ENCODE results near the gene GPRIN3.
"Not testable (repeated sequence)": the region's sequence is repeated elsewhere in the genome, so short reads cannot be mapped to it uniquely, and the experiment has no call there.

The GPRIN3 gene

DNA sequence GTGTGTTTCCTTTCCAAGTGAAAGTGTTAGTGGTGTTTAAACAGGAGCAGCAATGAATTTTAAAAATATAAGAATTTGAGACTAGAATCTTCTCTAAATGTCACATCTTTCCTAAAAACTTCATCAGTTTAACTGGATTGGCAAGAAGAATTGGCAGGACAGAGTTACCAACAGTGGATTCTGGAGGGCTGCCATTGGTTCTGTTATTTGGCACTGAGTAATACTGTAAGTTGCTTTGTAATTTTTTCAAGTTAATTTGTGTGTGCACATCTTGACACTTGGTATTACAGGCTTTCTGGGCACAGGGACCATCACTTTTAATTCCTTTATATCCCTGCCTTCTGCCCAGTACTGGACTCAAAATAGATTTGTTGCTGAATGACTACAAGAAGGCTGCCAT lies 4.5 kb upstream of the GPRIN3 start:
- no peak for DNase-seq (ENCODE audit: low read depth in 1 of 2, low spot score in 1 of 2)

DNA sequence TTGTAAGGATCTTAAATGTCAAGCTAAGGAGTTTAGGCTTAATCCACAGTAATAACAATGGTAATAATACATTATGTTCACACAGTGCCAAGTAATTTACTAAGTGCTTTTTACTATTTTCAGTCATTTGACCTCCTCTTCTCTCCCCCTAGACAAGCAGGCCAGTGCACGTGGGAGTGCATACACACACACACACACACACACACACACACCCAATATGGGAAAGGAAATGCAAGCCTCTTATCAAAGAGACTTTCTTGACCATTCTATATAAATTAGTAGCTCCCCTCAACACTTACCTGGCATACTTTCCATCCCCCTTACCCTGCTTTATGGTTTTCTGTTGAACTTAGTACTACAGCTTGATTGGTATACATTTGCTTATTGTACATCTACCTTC lies 3.8 kb upstream of the GPRIN3 start:
- DNase-seq (ENCODE audit: low read depth in 1 of 2, low spot score in 1 of 2): no peak

DNA sequence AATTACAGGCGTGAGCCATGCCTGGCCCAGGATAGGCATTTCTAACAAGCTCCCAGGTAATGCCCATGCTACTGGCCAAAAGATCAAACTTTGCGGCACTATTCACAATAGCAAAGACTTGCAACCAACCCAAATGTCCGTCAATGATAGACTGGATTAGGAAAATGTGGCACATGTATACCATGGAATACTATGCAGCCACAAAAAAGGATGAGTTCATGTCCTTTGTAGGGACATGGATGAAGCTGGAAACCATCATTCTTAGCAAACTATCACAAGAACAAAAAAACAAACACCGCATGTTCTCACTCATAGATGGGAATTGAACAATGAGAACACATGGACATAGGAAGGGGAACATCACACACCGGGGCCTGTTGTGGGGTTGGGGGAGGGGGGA lies 1.6 kb upstream of the GPRIN3 start:
- not testable (repeated sequence) for DNase-seq (ENCODE audit: low read depth in 1 of 2, low spot score in 1 of 2)

DNA sequence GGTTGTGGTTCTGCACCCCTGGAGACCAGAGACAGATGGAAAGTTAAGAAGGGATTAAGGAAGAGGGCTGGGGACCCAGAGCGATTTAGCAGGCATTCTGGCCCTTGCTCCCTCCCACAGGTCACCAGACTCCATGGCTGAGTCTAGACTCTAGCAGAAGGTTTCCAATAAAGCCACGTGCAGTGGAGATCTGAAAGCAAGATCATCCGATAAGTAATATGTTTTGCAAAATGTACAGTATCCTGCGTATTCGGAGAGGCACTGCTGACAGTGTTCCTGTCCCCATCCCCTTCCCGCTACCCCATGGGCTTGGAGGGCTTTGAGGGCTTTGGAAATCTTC lies 531 bp upstream of the GPRIN3 start:
- DNase-seq (ENCODE audit: low read depth in 1 of 2, low spot score in 1 of 2): no peak

DNA sequence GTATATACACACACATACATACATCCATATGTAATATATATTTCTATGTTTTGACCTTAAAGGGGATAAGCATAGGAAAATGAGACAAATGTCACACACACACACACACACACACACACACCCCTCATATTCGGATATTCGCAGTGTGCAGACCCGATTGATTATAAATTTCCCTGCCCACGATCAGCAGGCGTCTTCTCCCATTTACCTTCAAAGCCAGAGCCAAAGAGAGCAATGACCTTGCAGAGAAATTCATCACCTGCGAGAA lies 488 bp downstream of the GPRIN3 start:
- DNase-seq (ENCODE audit: low read depth in 1 of 2, low spot score in 1 of 2): no peak

DNA sequence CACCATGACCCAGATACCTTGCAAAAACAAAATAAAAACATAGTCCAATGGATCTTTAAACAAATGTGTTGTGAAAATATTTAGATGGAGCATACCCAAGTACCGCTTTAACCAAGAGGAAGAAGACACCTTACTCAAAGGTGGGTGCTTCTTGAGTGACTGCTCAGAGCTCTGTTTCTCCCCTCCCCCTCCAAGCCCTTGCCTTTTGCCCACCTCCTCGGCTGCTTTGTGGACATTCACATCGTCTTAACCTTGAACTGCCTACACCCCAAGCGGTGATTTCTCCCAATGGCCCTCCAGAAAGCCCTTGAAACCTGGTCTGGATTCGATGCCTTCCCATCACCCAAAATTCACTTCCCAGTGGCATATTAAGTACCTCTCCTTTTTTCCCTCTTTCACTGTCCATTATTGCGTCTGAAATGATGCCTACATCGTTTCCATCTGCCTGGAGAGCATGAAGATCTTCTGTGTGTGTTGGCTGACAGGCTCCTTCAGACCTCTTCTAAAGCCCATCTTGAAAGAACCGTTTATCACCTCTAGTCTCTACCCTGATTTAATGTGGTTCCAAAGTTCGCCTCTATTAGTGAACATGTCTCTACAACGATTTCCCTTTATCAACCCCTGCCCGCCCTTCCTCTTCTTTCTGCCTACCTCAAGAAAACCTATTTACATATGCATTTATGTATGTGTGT lies 968 bp downstream of the GPRIN3 start:
- no peak for DNase-seq (ENCODE audit: low read depth in 1 of 2, low spot score in 1 of 2)

DNA sequence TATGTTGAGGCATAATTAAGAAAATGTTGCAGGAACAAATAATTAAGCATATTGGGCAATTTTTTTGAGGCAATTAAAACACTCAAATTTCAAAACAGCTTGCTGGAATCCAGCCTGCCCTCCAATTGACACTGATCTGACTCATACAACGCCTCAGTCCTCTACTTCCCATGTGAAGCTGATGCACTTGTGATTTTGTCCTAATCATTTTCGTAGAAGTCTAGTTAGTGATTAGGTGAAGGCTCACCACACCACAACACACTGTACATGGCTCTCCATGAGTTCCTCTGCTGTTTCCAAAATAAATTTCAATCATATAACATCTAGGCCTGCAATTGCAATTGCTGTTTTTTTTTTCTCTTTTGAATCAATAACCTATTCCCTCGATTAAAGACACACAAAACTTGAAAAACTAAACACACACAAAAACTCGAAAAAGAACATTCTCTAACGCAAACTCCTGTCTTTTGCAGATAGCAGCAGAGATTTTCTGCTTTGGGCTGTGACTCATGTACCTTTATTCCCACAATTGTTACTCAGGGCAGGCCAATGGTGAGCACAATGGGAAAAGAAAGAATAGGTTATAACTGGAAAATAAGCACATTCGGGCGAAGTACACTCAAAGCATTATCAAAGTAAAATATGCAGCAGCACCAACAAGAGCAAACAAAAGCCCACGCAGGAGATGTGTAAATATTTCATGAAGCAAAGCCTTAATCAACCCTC lies 1.7 kb downstream of the GPRIN3 start:
- DNase-seq (ENCODE audit: low read depth in 1 of 2, low spot score in 1 of 2): no peak

DNA sequence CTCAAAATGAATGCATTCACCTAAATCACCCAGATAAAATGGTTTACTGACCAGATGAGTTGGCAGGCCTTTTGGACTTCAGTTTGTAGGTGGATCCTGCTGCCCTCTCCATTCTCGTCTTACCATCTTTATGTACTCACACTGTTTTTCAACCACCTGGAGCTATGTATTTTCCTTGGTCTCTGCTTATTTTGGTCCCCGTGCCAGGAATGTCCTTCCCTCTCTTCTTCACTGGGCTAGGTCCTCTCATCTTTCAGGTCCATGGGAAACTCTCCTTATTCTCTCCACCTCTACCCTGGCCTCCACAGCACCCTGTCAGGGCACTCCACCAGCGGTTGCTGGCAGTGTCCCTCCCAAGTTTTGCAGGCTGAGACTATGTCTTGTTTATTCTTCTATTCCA lies 2.6 kb downstream of the GPRIN3 start:
- no peak for DNase-seq (ENCODE audit: low read depth in 1 of 2, low spot score in 1 of 2)

DNA sequence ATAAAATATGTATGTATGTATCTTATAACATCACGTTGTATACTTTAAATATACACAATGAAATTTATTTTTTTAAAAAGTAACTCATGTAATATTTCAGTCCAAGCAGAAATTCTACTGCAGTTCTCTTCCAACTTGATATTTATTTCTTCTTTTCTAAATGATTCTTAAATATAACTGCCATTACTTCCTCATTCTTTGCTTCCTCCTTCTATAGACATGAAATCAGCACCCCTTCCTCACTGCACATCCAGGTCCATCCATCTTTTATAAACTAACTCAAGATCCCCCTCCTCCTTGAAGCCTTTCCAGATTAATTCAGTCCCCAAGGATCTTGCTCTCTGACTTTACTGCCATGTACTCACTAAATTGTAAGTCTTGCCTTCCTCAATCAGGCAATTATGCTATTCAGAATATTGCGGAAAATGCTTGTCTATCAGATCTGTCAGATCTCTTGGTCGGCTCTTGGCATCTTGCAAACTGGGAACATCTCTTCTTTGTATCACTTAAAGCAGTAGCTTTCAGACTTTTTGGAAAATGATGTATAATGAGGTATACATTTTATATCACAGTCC lies 3.7 kb downstream of the GPRIN3 start:
- DNase-seq (ENCODE audit: low read depth in 1 of 2, low spot score in 1 of 2): no peak

DNA sequence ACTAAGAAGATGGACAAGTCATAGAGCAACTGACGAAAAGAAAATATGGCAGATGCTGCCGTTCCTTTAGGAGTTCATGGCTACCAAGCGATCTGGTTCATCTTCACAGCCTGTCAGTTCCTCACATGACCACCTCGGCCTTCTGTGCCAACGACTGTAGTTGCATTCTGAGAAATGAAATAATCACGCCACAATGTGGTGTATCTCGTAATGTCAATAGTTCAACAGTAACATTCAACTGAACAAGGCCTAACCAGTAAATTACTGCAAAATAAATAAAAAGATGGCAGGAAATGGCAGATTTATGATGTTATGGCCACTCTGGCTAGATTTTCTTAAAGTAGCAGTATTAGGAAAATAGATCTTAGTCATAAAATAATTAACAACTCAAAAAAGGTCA lies 4.4 kb downstream of the GPRIN3 start:
- no peak for DNase-seq (ENCODE audit: low read depth in 1 of 2, low spot score in 1 of 2)

DNA sequence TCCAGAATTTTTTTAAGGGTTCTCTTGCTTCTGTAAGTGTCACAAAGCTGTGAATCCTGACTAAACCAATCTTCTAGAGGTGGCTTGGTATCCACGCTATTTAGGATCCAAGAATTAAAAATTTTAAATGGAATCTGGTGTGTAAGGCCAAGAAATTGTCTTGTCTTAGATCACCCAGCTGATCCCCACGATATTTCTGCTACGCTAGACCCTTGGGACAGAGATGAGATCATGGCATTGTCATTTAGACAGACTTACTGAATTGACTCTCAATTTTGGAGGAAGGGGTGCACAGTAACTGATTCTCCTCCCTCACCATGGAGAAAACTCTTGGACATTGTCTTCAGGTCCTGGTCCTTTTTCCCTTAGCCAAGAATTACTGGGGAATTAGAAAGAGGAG lies 5.7 kb downstream of the GPRIN3 start:
- DNase-seq (ENCODE audit: low read depth in 1 of 2, low spot score in 1 of 2): no peak

DNA sequence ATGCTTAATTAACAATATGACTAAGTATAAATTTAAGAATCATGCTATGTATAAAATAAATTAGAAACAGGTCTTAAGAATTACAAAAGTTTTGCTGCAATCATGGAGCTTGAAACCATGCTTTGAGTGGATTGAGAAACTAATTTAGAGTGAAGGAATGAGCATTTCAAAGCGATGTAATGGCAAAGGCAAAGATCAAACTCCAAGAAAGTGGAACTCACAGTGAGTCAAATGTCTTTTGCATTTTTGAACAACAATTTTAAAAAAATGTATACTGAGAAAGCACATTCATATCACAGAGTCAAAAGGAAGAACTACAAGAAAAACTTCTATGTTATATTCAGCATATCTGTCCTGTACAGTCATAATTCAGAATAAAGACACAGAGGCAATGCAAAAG lies 6.6 kb downstream of the GPRIN3 start:
- DNase-seq (ENCODE audit: low read depth in 1 of 2, low spot score in 1 of 2): no peak

DNA sequence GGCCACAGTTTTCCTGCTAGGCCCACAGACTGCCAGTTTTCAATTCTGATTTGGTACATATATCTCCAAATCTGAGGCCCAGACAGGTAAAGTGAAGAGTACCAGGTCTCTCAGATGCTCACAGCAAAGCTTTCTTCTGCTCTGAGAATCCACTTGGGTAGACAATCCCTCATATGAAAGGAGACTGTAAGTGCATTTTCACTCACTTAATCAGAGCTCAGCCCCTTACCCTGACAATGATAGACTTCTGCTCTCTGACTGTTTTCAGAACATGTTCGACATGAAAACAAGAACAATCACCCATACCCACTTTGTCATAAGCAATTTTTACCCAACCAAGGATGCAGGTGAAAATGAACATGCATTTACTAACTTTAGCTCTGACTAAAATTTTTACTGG lies 7.1 kb downstream of the GPRIN3 start:
- DNase-seq (ENCODE audit: low read depth in 1 of 2, low spot score in 1 of 2): no peak

DNA sequence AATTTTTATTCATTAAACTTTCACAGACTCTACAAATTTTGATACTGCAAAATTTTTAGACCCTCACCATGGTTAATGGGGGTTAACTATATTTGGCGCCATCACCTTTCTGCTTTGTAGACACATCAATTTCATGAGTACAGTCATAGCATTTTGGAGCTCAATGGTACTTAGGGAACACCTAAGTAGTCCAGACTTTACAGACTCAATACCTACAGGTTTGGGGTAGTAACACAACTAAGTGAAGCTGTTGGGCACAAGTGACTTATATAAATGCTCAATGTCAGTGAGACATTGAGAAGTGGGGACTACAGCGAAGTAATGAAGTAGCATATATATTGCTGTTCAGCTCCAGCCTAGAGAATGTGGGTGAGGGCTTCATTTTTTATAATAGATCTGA lies 7.5 kb downstream of the GPRIN3 start:
- no peak for DNase-seq (ENCODE audit: low read depth in 1 of 2, low spot score in 1 of 2)

DNA sequence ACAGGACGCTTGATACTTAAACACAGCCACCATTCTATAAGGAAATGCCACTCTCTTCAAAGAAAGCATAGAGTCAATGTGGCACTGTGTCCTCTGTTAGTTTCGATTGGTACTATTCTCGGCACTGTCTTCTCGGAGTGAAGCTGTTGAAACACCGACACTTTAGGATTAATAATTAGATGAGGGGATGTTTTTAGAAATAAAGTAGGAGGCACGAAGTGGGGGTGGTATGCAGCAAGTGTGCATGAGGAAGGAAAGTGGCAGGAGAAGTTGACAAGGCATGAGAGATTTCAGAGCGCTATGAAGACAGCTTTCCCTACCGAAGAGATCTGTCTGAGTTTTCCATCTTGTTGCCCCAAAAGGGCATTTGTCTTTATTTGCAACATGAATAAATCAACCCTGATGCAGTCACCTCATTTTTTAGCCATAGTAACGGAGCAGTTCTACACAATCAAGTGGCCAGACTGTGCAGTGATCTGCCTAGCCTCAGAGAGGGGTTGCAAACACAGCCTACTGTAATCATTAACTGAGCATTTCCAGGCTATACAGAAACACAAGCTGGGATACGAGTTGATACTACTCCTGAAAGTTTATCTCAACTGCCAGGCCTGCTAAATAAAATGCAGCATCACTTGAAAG lies 8.3 kb downstream of the GPRIN3 start:
- no peak for DNase-seq (ENCODE audit: low read depth in 1 of 2, low spot score in 1 of 2)

DNA sequence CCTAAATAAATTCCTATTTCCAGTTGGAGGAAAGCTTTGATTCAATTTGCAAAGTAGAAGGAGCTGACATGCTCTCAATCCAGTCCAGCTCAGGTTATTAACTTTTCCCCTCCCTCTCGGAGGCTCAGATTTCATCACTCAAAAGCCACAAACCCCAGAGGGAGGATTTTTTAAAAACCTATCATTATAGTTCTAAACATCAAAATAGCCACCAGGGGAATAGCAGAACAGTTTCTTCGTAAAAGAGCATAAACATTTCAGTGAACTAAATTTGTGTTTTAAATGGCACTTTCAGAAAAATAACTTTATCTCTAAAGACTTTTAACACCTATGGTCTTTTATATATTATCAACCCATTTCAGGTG lies 8.8 kb downstream of the GPRIN3 start:
- no peak for DNase-seq (ENCODE audit: low read depth in 1 of 2, low spot score in 1 of 2)

DNA sequence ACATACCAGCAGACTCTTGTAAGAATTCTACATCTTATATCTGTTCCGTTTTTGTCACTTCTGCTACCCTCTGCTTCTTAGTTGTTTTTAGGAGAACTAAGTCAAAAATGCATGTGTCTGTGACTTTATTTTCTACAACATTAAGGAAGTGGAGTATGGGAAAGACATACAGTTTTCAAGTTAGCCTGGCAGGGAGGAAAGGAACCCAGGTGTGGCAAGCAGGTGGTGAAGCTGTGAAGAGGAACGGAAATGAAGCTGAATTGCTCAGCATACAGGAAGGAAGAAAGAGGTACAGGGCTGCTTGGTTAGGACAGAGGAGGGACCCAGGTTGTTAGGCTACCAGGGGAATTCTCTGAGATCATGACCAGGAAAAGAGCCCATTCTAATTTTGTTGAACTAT lies 9.4 kb downstream of the GPRIN3 start:
- DNase-seq (ENCODE audit: low read depth in 1 of 2, low spot score in 1 of 2): no peak

DNA sequence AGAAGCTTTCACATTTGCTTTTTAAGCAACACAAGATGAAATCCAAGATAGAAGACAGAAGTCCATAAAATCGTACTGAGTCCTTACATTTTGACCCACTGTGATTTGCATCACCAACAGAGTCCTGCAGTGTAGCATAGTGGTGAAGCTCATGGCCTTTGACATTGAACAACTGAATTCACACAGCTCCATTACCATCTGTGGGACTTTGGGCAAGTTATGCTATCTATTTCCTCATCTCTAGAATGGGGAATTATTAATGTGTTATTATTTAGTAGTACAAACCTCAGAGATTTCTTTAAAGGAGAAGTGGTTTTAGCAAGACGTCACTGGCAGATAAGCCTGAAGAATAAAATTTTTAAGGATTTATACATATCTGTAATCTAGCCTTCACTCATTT lies 10.7 kb downstream of the GPRIN3 start:
- no peak for DNase-seq (ENCODE audit: low read depth in 1 of 2, low spot score in 1 of 2)

DNA sequence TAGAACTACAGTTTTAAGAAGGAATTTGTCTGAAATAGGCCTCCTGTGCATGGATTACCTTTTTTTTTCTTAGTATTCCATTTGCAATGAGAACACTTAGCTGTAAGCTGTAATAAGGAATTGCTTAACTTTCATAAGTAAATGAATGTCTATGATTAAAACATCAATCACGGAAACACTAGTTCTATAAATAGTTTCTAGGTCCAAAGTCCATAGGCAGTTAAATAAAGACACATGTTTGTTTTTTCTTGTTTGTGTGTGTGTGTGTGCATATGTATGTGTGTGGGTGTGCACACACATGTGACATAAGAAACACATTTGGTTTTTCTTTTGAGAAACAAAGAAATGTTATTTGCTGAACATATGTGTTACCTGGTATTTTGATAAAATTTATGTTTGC lies 11.2 kb downstream of the GPRIN3 start:
- no peak for DNase-seq (ENCODE audit: low read depth in 1 of 2, low spot score in 1 of 2)

DNA sequence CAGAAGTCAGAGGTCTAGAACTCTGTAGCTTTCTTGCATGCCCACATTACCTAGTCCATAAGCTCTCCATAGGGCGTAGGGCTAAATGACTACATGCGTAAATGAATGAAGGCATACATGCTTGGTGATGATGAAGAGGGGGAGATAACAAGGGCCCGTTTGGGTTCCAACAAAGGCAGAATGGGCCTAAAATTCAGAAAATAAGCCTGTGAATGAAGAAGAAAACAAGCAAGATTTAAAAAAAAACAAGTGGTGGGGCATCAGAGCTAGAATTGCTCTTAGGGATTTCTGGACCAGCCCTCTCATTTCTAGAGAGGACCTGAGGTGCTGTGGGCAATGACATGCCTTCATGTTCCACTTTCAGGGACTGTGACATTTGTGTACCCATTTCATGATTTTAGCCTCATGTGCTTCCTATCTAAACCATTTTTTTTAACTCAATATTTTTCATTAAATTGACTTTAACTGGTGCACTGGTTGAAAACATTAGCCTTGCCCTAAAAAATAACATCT lies 12.1 kb downstream of the GPRIN3 start:
- no peak for DNase-seq (ENCODE audit: low read depth in 1 of 2, low spot score in 1 of 2)

DNA sequence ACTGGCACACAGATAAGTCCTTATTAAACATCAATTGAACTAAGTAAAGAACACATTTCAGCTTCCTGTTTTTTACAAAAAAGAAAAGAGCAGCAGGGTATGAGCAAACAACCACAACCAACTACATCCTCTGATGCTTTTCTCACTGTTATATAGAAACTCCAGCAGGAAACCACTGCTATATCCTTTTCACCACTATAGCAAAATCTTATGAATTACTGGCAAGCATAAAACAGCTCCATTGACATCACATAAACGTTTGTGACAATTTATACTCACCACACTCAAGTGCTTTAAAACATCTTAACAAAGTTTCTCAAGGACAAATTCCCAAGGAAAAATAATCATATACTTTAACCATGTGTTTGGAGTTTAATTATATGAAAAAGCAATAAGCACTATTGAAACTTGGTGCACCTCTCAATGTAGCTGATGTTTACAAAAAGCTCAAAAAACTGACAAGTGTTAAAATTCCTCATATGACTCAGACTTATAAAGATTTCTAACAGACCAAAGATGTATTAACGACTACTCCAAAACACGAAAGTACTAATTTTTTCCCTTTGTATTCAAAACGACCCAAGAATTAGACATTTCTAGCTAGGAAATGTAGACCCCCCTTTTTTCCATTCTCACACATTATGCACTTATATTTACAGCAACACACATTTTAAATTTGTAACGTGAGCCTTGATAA lies 12.9 kb downstream of the GPRIN3 start:
- no peak for DNase-seq (ENCODE audit: low read depth in 1 of 2, low spot score in 1 of 2)

DNA sequence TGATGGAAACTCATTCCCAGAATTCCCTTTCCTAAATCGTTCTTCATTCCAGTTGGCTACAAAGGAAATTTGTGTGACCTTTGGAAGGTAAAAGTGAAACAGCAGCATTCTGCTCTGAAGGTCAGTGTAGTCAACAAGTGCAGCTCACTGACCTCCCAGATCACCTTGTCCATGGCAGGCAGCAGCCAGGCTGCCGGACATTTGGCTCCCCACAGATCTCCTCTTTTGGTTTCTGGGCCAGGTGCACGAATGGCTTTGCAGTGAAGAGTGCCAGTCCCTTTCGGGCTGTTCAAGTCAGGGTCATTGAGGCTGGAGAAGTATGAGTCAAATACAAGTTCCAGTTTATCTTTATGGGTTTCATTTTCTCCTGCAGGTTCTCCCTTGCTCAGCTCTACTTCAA lies 14.3 kb downstream of the GPRIN3 start:
- DNase-seq (ENCODE audit: low read depth in 1 of 2, low spot score in 1 of 2): no peak
